Stimulated activated CD8-positive, alpha-beta memory T cell treated with anti-CD3 and anti-CD28 coated beads, Interleukin-15, amount 100 ng/mL, for 24 hours (primary cell): ENCODE measurements around the gene RNU5D-1.
A peak's percentile ranks its signal among the peaks of the same experiment; 100 is the strongest.
"Not testable (repeated sequence)": the region's sequence is repeated elsewhere in the genome, so short reads cannot be mapped to it uniquely, and the experiment has no call there.

Experiments used
- DNase-seq: peaks from one replicate; pipeline ENCODE4 v3.0.0-alpha.2; 2020; ENCODE audit warnings: low read depth

Gene RNU5D-1

DNA sequence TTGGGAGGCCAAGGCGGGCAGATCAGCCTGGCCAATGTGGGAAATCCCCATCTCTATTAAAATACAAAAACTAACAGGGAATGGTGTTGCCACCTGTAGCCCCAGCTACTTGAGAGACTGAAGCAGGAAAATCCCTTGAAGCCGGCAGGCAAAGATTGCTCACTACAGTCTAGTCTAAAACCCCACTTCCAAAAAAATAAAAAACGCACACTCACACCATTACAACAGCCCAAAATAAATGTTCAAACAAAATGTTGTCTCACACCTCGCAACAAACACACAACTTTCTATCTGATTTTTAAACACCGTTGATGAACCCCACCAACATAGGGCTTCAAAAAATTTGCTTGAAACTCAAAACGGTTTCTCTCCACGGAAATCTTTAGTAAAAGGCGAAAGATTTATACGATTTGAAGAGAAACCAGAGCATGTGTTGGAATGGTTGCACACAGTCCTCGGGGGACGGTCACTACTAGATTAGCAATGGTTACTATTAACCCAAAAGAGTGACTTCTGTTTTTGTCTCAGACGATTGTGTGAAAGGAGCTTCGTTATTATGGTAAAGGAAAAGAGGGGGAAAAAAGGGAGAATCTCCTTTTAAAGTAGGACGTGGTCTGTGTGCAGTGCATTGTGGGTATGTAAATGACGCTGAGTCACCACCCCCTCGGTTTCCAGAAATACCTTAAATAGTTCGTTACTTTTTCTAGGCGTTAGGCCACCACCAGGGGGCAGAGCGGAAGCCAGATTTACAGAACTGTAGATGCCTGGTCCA, at the start of gene RNU5D-1:
TSS of gene RNU5D-1 (minus strand) at position 430 of the 772 bp plus-strand sequence.
- DNase-seq, result peak; percentile 78

DNA sequence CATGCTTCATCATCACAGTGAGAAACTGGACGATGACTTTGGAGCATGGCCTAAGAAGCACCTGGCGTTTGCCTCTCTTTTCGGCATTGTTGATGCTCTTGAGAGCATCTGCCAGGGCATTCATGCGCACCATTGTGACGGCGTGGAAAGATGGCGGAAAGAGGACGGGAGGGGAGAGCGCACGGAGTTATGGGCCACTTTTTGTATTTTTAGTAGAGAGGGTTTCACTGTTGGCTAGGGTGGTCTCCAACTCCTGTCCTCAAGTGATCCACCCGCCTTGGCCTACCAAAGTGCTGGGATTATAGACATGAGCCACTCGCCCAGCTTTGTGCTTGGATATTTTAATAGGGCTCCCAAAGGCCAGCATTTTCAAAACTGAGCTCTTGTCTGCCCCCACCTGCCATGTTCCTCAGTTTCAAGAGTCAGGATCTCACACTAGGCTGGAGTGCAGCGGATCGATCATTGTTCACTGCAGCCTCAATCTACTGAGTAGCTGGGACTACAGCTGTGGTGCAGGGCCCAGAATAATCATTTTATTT, 49.7 kb upstream of the RNU5D-1 start:
- no peak for DNase-seq

DNA sequence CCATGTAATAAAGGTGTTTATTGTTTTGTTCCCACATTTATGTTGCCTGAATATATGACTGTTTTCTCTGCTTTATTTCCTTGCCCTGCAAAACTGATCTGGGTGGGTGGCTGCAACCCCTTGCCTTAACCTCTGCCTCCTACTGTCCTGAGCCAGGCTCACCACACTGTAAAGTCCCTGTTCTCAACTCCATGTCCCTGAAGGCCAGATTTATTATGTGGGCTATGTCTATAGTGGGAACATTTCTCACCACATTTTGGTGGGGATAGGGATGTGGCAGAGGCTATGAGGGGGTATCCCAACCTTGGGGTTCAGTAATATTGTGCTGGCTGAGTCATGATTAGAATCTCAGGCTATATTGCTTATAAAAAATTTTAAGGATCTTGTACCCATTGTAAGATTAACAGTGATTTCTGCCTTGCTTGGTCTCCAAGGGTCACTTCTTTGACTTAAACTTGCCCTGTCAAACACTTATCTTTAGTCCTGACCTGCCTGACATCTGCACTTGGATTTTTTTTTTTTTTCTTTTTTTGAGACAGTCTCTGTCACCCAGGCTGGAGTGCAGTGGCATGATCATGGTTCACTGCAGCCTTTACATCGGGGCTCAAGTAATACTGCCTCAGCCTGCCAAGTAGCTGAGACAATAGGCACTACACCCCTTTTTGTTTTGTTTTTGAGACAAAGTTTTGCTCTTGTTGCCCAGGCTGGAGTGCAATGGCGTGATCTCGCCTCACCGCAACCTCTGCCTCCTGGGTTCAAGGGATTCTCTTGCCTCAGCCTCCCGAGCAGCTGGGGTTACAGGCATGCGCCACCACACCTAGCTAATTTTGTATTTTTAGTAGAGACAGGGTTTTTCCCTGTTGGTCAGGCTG, 48.0 kb upstream of the RNU5D-1 start:
- no peak for DNase-seq

DNA sequence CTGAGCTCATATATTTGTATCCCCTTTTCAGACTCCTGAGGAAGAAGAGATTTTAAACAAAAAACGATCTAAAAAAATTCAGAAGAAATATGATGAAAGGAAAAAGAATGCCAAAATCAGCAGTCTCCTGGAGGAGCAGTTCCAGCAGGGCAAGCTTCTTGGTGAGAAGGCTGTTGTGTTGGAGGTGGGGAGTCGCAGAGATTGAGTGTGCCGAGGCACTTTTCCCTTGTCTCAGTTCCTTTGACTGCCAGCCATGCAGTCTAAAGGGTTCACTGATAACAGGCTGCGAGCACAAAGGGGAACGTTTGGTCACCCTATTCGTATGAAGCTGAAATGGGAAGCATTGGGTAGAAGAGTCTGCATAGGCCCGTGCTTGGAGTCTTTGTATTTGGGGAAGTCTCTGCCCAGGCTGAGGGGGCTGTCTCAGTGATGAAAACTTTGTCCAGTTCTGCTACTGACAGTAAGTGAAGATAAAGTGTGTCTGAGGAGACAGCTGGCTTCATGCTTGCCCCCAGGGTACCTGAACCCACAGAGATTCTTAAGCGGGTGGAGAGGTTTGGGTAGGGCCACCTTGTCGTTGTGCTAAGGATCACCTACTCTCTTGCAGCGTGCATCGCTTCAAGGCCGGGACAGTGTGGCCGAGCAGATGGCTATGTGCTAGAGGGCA, 47.1 kb upstream of the RNU5D-1 start:
- no peak for DNase-seq

DNA sequence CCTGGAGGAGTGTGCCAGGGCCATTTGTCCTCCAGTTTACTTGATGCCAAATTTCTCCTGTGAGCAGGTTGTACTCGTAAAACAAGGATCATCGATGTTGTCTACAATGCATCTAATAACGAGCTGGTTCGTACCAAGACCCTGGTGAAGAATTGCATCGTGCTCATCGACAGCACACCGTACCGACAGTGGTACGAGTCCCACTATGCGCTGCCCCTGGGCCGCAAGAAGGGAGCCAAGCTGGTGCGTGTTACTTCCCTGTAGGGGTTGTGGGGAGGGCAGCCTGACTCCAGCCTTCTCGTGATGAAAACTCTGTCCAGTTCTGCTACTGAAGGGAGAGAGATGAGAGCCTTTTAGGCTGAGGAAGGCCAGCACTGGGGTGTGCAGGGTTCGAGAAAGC, 46.6 kb upstream of the RNU5D-1 start:
- DNase-seq, result no peak

DNA sequence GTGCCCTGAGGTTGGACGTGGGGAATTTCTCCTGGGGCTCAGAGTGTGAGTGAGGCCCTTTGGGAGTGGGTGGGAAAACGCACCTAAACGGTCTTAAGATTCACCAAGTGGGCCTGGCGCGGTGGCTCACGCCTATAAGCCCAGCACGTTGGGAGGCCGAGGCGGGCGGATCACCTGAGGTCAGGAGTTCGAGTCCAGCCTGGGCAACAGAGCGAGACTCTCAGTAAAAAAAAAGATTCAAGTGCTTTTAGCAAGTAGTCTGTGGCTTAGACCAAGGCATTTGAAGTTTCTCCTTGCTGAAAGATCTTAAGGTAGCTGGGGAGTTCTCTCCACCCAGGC, 45.7 kb upstream of the RNU5D-1 start:
- DNase-seq, result no peak

DNA sequence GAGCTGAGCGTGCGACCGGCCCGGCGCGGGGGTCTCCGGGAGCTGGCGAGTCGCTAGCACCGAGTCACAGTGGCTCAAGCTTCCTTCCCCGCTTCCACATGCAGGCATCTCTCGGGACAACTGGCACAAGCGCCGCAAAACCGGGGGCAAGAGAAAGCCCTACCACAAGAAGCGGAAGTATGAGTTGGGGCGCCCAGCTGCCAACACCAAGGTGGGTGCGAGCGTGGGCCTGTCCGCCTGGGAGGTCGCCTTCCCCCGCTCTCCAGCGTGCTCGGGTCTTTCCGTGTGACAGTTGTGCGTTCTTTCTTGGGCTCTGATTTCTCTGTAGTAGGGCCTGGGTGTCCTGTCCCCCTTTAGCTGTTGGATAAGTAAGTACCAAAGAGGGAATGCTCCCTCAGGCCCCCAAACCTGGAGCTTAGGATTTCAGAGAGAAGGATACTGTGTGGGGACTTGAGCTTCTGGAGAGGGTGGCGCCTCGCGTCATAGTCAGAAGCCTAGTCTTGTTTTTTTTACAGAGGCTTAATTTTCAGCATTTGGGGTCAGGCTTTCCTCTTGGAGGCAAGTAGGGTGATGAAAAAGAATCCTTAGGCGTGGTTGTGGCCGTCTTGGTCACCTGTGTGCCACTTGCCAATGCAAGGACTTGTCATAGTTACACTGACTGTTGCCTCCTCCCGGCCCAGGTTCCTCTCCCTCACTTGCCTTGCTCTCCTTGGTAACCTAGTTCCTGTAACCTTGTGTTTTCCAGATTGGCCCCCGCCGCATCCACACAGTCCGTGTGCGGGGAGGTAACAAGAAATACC, 45.2 kb upstream of the RNU5D-1 start:
- DNase-seq, result peak; percentile 13

DNA sequence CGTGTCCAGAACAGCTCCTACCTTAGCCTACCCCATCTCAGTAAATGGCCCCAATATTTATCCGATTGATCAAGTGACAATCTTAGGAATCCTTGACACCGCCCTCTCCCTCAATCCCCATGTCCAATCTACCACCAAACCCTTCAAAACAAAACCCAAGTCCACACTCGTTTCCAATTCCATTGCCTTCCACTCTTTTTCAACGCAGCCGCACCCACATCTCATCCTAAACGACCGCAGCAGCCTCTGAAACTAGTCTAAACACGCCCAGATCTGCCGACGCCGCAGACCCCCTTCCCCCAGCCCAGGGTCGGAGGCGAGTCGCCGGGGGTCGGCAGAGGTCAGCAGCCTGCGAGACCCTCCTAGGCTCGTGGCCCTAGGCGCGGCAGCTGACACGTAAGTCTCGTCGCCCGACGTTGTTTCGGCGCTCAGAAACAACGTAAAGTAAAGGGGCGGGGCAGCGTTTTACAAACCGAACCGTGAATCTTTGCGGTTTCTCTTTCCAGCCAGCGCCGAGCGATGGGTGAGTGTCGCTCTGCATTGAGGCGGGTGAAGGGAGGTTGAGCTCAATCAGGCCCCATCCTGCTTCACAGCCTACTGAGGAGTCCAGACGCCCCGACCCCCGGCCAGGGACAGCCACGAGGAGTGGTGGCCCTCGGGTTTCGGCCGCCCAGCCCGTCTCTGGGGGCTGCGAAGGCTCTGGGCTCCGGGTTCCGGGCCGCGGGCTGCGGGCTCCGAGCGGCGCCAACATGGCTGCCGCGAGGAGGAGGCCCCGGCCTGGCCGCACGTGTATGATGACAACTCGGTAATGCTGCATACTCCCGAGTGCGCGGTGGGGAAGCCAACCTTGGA, 44.3 kb upstream of the RNU5D-1 start, which contains the start of gene RPS8:
TSS of gene RPS8 (plus strand) at position 463 of the 852 bp plus-strand sequence. CDS start at position 520, 57 bp downstream.
- peak; percentile 75 for DNase-seq

DNA sequence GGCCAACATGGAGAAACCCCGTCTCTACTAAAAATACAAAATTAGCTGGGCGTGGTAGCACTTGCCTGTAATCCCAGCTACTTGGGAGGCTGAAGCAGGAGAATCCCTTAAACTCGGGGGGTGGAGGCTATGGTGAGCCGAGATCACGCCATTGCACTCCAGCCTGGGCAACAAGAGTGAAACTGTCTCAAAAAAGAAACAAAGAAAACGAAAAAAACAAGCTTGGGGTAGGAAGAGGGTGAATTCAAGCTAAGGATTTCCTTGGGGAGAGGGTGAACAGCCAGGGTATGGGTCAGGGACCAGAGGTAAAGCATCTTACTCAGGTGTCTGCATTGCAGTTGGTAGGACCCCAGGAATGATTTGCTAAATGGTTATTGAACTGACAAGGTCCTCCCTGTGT, 35.5 kb upstream of the RNU5D-1 start:
- not testable (repeated sequence) for DNase-seq

DNA sequence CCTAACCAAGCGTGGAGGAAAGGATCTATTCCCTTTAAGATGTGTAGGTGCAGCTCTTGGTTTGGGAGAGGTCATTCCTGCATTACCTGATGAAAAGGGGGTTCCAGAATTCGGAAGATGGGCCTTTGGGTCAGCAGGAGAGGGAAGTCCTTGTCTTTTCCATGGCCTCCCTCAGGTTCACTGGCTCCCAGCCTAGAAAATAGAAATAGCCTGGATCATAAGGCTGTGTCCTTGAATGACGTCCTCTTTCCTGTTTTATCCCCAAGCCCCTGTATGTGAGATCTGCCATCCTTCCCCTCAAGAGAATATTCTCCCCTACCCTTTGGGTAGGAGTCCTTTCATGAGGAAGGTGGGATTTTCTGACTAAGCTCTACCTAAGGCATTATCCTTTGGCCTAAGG, 29.9 kb upstream of the RNU5D-1 start:
- DNase-seq, result no peak

DNA sequence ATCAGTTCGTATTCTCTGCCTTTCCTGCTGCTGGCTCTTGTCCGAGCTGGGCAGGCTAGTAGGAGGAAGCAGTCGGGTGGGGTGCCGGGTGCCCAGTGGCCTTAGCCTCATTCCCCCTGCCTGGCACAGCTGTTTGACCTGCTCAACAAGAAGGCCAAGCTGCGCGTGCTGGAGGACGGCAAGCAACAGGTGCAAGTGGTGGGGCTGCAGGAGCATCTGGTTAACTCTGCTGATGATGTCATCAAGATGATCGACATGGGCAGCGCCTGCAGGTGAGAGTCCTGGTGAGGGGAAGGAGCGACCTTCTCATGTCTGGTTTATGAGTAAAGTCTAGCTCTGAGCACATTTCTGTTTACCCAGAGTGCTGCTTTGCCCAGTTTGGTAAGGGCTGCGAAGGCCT, 28.1 kb upstream of the RNU5D-1 start:
- DNase-seq, result no peak

DNA sequence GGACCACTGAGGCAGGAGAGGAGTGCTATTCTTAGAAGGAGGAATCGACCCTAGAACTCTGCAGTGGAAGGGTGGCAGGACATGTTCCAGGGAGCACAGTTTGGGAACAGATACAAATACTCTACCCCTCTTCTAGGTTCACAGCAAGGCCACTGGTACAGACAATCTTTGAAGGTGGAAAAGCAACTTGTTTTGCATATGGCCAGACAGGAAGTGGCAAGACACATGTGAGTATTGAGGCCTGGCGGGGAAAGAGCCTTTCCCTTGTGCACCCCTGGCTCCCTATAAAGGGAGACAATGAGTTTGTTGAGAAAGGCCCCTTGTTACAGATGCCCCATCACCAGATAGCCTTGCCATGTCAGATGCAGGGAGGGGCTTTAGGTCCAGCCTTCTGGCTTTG, 26.4 kb upstream of the RNU5D-1 start:
- no peak for DNase-seq

DNA sequence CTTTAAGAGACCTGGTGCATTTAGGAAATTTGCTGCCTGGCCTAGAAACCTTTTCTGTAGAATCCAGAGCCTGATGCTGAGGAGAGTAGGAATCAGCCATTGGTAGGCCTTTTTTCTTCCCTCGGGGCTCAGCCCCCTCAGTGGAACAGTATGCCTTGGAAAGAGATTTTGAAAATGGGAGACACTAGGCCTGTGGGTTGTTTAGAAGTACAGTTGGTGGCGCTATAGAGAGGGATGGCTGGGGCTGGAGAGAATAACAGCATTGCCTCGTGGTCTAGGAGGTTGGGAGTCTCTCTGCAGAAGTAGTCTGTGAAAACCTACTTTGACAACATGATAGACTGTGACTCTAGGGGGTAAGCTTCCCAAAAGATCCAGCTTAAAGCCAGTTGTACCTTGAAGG, 16.9 kb upstream of the RNU5D-1 start:
- DNase-seq, result no peak

DNA sequence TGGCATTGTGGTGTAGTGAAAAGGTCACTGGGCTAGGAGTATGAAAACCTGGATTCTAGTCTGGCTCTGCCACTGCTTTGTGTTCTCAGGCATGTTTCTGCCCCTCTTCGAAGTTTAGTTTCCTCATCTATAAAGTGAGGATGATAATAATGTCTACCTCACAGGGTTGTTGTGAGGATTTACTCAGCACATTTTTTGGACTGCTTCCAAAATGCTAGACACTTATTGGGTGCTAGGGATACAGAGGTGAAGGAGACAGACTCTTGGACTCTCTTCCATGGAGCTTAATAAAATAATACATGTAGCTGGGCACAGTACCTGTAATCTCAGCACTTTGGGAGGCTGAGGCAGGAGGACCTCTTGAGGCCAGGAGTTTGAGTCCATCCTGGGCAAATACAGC, 12.2 kb upstream of the RNU5D-1 start:
- DNase-seq, result no peak

DNA sequence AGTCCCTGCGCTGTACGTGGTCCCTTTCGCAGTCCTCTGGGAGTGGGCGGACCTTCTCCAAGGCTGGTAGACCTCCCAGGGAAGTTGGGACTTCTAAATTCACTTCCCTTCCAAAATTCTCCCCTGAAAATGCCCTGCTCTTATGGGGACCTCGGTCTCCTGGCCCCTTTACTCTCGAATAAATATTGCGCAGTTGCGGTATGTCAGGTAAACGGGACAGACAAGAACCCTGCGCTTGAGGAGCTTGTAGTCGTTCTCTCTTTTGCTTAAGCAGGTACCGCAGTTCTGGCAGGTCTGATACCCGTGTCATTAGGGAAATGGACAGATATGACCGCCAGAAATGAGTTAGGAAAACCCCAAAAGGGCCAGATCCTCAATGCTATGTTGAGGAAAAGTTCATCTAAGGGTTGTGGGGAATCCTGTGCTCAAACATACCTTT, 9.2 kb upstream of the RNU5D-1 start:
- no peak for DNase-seq

DNA sequence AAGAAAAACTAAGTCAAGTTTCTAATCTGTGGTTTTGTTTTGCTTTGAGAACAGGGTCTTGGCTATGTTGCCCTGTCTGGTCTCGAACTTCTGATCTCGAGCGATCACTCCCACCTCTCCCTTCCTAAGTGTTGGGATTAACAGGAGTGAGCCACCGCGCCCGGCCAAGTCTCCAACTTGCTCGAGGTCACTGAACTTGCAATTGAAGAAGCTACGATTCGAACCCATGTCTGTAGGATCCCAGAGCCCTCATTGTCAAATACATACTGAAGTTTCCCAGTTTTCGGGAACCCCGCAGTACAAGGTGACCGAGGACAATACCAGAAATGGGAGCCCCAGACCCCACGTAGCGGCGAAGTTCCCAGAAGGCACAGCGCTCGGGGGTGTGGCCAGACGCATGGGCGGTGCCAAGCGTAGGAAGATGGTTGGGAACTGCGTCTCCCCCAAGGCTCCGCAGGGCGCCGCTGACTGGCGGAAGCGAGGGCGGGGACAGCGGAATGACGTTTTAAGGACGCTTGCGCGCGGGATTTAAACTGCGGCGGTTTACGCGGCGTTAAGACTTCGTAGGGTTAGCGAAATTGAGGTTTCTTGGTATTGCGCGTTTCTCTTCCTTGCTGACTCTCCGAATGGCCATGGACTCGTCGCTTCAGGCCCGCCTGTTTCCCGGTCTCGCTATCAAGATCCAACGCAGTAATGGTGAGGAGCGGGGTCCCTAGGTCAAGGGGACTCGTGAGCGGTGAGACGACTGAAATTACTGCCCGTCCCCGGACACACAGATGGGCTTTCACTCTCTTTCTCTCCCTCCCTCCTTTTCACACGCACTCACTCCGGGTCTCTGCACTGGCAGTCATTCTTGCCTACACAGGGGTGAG, 8.6 kb upstream of the RNU5D-1 start, which contains the start of gene KIF2C:
TSS of gene KIF2C (plus strand) at position 531 of the 872 bp plus-strand sequence. CDS start at position 627, 96 bp downstream.
- peak; percentile 93 for DNase-seq

DNA sequence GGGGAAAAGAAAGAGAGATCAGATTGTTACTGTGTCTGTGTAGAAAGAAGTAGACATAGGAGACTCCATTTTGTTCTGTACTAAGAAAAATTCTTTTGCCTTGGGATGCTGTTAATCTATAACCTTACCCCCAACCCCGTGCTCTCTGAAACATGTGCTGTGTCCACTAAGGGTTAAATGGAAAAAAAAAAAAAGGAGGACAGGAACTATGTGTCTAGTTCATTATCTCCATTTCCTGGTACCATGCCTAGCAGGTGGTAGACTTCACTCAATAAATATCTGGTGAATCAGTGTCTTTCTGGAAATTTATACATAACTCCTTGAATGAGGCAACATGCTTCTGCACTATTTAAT, 8.0 kb upstream of the RNU5D-1 start:
- not testable (repeated sequence) for DNase-seq

DNA sequence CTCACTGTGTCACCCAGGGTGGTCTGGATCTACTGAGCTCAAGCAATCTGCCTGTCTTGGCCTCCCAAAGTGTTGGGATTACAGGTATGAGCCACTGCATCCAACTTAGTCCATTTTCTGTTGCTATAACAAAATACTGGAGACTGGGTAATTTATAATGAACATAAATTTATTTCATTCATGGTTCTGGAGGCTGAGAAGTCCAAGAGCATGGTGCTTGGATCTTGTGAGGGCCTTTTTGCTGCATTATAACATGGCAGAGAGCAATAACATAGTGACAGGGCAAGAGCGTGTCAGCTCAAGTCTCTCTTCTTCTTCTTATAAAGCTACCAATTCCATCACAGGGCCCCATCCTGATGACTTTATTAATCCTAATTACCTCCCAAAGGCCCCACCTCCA, 5.0 kb upstream of the RNU5D-1 start:
- no peak for DNase-seq

DNA sequence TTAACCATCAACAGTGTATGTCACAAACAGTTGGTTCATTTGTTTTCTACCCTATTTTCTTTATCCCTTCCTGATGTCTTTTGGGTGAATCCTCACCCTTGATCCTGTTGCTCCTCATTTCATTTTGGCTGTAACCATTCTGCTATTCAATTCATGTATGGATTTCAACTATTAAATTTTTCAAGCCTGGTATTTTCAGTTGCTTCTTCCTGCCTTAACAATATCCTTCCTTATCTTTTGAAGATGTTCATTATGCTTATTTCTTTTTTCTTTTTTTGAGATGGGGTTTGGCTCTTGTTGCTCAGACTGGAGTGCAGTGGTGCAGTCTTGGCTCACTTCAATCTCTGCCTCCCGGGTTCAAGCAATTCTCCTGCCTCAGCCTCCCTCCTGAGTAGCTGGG, 2.8 kb upstream of the RNU5D-1 start:
- DNase-seq, result no peak

DNA sequence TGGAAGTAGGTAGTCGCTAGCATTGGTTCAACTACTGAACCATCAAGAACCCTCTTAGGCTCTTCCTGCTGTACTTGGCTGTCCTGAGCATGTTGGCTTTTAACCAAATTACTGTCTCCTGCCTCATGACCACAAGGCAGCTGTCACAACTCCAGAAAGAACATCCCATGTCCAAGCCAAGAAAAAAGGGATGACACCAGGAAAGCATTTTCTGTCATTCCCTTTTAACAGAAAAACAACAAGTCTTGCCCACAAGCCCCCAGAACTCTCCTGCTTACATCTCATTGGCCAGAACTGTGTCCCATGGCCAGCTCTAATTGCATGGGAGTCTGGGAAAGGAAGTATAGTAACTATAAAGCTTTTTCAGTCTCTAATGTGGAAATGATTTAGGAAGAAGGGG, 2.4 kb upstream of the RNU5D-1 start:
- no peak for DNase-seq
